Stimulated activated CD8-positive, alpha-beta memory T cell treated with anti-CD3 and anti-CD28 coated beads, Interleukin-7, amount 100 ng/mL, for 48 hours (primary cell): ENCODE results near the gene CHMP4B.

Source experiments
- DNase-seq, 2 donors: peaks; one replicate each; pipeline ENCODE4 v3.0.0-alpha.2; 2020; ENCODE audit warnings: low read depth in 1 of 2; ENCODE audit errors: extremely low read depth in 1 of 2

Gene CHMP4B

GRCh38 chr20:33817411-33817810 is 6.3 kb downstream of the CHMP4B start:
- no peak for DNase-seq

DNA sequence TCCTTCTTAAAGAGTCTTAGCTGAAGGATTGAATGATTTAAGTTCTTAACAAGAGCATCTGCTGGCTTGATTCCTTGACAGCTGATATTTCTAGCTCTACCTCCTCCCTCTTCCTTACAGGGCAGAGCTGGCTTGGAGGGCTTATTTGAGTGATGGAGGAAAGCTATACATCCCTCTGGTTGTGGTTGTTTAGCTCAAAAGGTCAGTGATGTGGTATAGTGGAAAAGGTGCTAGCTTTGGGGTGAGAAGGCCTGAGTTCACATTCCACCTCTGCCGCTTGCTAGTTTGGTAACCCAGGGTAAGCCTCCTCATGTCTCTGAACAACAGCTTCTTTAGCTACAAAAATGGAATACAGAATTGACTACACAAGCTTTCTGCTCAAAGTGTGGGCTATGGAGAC is 8.3 kb downstream of the CHMP4B start:
- DNase-seq, result no peak

DNA sequence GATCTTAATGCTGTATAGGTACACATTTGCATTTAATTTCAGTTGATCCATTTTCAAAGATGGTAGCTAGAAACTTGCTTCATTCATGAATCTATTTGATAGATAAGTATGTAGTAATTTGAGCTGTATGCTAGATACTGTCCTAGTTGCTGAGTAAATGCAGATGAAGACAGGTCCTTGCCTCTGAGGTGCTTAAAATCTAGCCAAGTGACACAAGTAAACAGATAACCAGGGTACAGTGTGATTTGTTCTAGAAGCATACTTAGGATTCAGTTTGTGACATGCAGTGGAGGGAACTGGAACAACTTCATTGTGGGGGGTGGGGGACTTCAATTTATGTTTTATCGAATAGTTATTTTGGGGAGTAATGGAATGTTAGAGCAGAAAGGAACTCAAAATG is 9.2 kb downstream of the CHMP4B start:
- DNase-seq, result no peak

DNA sequence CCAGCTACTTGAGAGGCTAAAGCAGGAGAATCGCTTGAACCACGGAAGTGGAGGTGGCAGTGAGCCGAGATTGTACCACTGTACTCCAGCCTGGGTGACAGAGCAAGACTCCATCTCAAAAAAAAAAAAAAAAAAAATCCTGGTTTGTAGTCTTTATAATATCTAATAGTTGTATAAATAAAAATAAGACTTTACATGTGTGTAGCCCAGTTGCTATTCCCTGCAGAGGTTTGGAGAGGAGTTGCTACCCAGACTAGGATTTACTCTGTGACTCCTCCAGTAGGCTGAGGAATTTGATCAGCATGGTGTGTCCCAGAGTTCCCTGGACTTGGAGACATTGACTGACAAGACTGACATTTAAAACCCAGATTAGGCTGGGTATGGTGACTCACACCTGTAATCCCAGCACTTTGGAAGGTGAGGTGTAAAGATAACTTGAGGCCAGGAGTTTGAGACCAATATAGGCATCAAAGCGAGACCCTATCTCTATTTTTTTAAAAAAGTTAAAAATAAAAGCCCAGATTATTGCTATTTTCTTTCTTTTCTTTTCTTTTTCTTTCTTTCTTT is 10.2 kb downstream of the CHMP4B start:
- no peak for DNase-seq

GRCh38 chr20:33822423-33822822 is 11.3 kb downstream of the CHMP4B start:
- DNase-seq, result no peak

DNA sequence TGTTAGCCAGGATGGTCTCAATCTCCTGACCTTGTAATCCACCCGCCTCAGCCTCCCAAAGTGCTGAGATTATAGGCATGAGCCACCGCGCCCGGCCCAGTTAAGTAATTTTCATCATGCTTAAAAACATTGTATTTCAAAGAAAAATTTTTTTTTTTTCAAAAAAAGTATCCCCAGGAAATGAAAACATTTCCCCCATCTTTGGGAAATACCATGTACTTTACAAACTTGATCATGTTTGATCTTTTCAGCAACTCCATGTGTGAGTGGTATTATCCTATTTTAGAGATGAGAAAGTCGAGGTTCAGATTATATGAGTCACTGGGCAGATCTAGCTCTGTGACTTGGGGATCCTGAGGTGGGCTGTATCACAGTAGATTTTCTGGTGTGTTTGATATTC is 11.8 kb downstream of the CHMP4B start:
- no peak for DNase-seq

GRCh38 chr20:33824852-33825251 is 13.7 kb downstream of the CHMP4B start:
- DNase-seq, result no peak

GRCh38 chr20:33825340-33826269 is 14.5 kb downstream of the CHMP4B start:
- no peak for DNase-seq

GRCh38 chr20:33826270-33826897 is 15.2 kb downstream of the CHMP4B start:
- no peak for DNase-seq

GRCh38 chr20:33827109-33827508 is 16.0 kb downstream of the CHMP4B start:
- DNase-seq, result no peak

- no peak for DNase-seq
Measured at GRCh38 chr20:33827634-33828325, 16.6 kb downstream of the CHMP4B start.

DNA sequence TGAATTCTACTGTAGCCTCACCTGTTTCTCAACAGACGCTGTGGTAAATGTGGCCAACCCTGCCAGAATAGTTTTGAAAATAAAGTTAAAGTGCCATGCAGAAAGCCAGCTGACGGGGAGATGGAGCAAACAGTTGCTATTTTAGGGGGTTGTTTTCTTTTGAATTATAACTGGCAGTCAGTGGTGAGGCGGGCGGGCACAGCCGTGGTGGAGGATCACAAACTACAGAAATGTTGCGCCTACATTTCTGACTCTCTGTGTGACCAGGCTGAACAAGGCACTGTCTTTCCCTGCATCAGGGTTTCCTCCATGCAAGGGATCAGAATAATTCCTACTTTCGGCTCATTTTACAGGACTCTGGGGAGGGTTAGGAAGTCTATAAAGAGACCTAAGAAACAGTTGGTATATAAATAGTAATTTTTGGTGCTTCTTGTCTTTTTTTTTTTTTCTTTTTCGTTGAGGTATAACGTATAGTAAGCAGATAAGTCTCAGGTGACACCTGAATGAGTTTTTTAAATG is 17.2 kb downstream of the CHMP4B start:
- DNase-seq, result no peak

- DNase-seq, result no peak
Measured at GRCh38 chr20:33828967-33829560, 17.9 kb downstream of the CHMP4B start.

DNA sequence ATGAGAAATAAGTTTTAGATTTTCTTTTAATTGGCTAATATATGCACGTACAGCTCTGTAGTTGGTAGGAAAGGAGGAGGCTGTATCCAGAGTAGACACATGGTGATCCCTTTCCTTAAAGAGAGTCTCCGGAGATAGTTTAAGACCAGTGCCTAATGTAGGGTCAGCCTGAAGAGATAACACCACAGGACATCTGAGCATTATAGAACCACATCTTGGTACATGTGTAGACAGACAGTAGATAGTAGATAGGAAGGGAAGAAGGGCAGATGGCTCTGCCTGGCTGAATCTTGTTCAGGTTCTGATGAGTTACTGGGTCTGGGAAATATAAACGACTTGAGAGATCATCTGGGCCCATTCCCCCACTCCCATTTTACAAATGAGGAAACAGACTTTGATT is 18.5 kb downstream of the CHMP4B start:
- no peak for DNase-seq

DNA sequence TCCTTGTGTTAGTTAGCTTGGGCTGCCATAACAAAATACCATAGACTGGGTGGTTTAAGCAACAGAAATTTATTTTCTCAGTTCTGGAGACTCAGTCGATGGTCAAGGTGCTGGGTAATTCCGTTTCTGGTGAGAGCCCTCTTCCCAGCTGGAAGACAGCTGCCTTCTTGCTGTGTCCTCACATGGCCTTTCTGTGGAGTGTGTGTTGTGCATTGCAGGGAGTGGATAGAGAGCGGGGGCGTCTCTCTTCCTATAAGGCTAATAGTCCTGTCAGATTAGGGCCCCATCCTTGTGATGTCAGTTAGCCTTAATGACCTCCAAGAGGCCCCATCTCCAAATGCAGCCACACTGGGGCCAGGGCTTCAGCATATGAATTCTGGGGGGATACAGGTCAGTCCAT is 19.2 kb downstream of the CHMP4B start:
- no peak for DNase-seq

- no peak for DNase-seq
Measured at GRCh38 chr20:33832103-33832804, 21.1 kb downstream of the CHMP4B start.

GRCh38 chr20:33833333-33833732 is 22.2 kb downstream of the CHMP4B start:
- no peak for DNase-seq

- no peak for DNase-seq
Measured at GRCh38 chr20:33835615-33836172, 24.5 kb downstream of the CHMP4B start.

DNA sequence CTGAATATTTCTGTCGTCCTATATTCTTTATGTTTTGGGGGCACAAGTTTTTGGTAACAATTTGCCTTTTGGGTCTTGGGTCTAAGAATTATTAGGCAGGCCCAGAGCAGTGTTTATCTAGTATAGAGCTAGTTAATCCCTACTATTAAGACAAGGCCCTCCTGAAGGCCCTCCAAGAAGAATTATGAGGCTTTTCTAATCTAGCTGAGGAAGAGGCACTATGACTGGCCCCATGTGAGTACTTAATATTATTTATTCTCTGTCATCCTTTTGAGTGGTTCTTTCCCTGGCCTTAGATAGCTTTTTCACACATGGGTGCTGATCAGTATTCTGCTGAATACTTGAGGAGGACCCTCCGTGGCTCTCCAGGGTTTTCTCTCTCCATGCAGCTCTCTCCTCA is 25.1 kb downstream of the CHMP4B start:
- no peak for DNase-seq
